Upper lobe of left lung (tissue), 6 donors: Measurements from ENCODE around the gene HDAC7. TPM values are rescaled to one million over a fixed set of nuclear protein-coding genes. Genes with fewer than 3 reads are reported as not detected.

Experiments
- ATAC-seq, 2 donors: fragments of 200-7000 bp; cut with Tn5 transposase; one replicate each; pipeline ENCODE4 v1.9.1; 2022; ENCODE audit warnings: mild to moderate bottlenecking in 2 of 2, moderate library complexity in 2 of 2; ENCODE audit not compliant: low FRiP score in 2 of 2
- DNase-seq, 2 donors: peaks; one replicate each; pipeline ENCODE4 v3.0.0-alpha.2; 2019 to 2020
- H3K27ac ChIP-seq, 4 donors: fragments of 200-600 bp; sonication (generic); one replicate each; pipeline ENCODE4 v1.5.1; 2016 to 2019
- H3K27me3 ChIP-seq, 4 donors: fragments of 200-600 bp; sonication (generic); one replicate each; pipeline ENCODE4 v1.5.1; 2017 to 2019
- H3K36me3 ChIP-seq, 4 donors: fragments of 200-600 bp; sonication (generic); one replicate each; pipeline ENCODE4 v1.5.1; 2016 to 2019
- H3K4me1 ChIP-seq, 4 donors: fragments of 200-600 bp; sonication (generic); one replicate each; pipeline ENCODE4 v1.5.1; 2018 to 2019
- H3K4me3 ChIP-seq, 4 donors: fragments of 200-600 bp; sonication (generic); one replicate each; pipeline ENCODE4 v1.5.1; 2017 to 2019; ENCODE audit warnings: mild to moderate bottlenecking in 2 of 4, moderate library complexity in 1 of 4
- H3K9me3 ChIP-seq, 4 donors: fragments of 200-600 bp; sonication (generic); one replicate each; pipeline ENCODE4 v1.5.1; 2018 to 2019
- CTCF ChIP-seq, 6 experiments: fragments of 450-650 bp in 4 of 6; fragments of 200-600 bp in 2 of 6; sonication (generic) in 2 of 6; IDR thresholded peaks; one replicate each; pipeline ENCODE4 v1.5.1; 2016 to 2019; ENCODE audit warnings: antibody characterized with exemption in 6 of 6
- EP300 ChIP-seq, 4 donors: sonication (generic); formaldehyde crosslinking; IDR thresholded peaks; one replicate each; pipeline ENCODE4 v1.5.1; 2017; ENCODE audit warnings: antibody characterized with exemption in 4 of 4, control low read depth in 2 of 4
- POLR2A ChIP-seq, 4 donors: fragments of 450-650 bp; IDR thresholded peaks; one replicate each; pipeline ENCODE4 v1.5.1; 2016 to 2017; ENCODE audit warnings: antibody characterized with exemption in 4 of 4, mild to moderate bottlenecking in 2 of 4
- POLR2AphosphoS5 ChIP-seq, 2 donors: sonication (generic); formaldehyde crosslinking; IDR thresholded peaks; one replicate each; pipeline ENCODE4 v1.5.1; 2017; ENCODE audit warnings: antibody characterized with exemption in 2 of 2
- WGBS, 2 donors: methylation state at CpG; one replicate each; pipeline ENCODE4 v1.1.5; 2017 to 2018; 5-methylcytosine and 5-hydroxymethylcytosine counted together
- total RNA-seq, 6 donors: library from RNA; depleted of rRNA in 4 of 6; stranded (reverse); fragments of >200 nt in 4 of 6; gene quantifications; one replicate each; pipeline versions ENCODE4 v1.1.0 to v1.2.1, GENCODE V29; 2016 to 2021
- donor health status: DM: no; HTN: no; CAD: no; lungs with moderate emphysema.
- donor health status: DM: no; HTN: yes; CAD: no; lungs with severe emphysema.

The HDAC7 gene
- total RNA-seq, 6 donors from 2014 or later: 66.6 to 164 (median 126) TPM

- TF ChIP-seq POLR2A (IDR thresholded peaks at IDR 0.05) (no peak), EP300 (IDR thresholded peaks at IDR 0.05) (no peak)
- H3K27ac ChIP-seq: peak overlapping the region in 1 of 4 donors; percentile 32
- H3K36me3 ChIP-seq: peaks cover 59 to 100% (median 96%) of the 10 kb centered on the region in 4 donors
Measured at GRCh38 chr12:47791874-47792273, 27.8 kb downstream of the HDAC7 start.

GRCh38 chr12:47791351-47791746 is 28.4 kb downstream of the HDAC7 start:
- Histone ChIP-seq H3K4me3 (no peak overlapping the region), H3K9me3 (no peaks in the 10 kb centered on the region), H3K4me1 (no peaks in the 10 kb centered on the region), H3K27me3 (no peaks in the 10 kb centered on the region), H3K36me3 (peaks cover 57 to 100% (median 96%) of the 10 kb centered on the region in 4 donors), H3K27ac (peak overlapping the region in 2 of 4 donors; percentile 1 to 51)
- TF ChIP-seq POLR2AphosphoS5 (IDR thresholded peaks at IDR 0.05) (no peak), EP300 (IDR thresholded peaks at IDR 0.05) (no peak), POLR2A (IDR thresholded peaks at IDR 0.05) (no peak), CTCF (IDR thresholded peaks at IDR 0.05) (no peak)
- ATAC-seq (no peak), DNase-seq (no peak)
- WGBS, 2 donors: 96 to 97% methylated on average over 10 to 14 of the region's 14 CpGs

More at GRCh38 chr12:47791874-47792273, 27.8 kb downstream of the HDAC7 start:
- H3K27me3 ChIP-seq: no peaks in the 10 kb centered on the region
- no peak overlapping the region for H3K4me3 ChIP-seq
- no peak for ATAC-seq
- no peaks in the 10 kb centered on the region for H3K9me3 ChIP-seq
- no peaks in the 10 kb centered on the region for H3K4me1 ChIP-seq
- WGBS, 2 donors: 94 to 95% methylated on average over 5 to 16 of the region's 16 CpGs
- DNase-seq: no peak

- Histone ChIP-seq H3K36me3 (peaks cover 54 to 100% (median 97%) of the 10 kb centered on the region in 4 donors), H3K4me3 (no peak overlapping the region), H3K9me3 (no peaks in the 10 kb centered on the region), H3K27ac (peak overlapping the region in 2 of 4 donors; percentile 1 to 51), H3K4me1 (no peaks in the 10 kb centered on the region), H3K27me3 (no peaks in the 10 kb centered on the region)
- TF ChIP-seq POLR2A (IDR thresholded peaks at IDR 0.05): no peak
- TF ChIP-seq CTCF (IDR thresholded peaks at IDR 0.05): no peak
- TF ChIP-seq EP300 (IDR thresholded peaks at IDR 0.05): no peak
- TF ChIP-seq POLR2AphosphoS5 (IDR thresholded peaks at IDR 0.05): no peak
- ATAC-seq (no peak), DNase-seq (no peak)
- WGBS, 2 donors: 89 to 92% methylated on average over 14 to 20 of the region's 20 CpGs
Measured at GRCh38 chr12:47790676-47791350, 28.9 kb downstream of the HDAC7 start.

GRCh38 chr12:47789712-47790489 is 29.8 kb downstream of the HDAC7 start:
- H3K4me3 ChIP-seq: no peak overlapping the region
- no peak for TF ChIP-seq CTCF (IDR thresholded peaks at IDR 0.05)
- TF ChIP-seq POLR2AphosphoS5 (IDR thresholded peaks at IDR 0.05): no peak
- TF ChIP-seq POLR2A (IDR thresholded peaks at IDR 0.05): no peak
- no peak for TF ChIP-seq EP300 (IDR thresholded peaks at IDR 0.05)
- no peaks in the 10 kb centered on the region for H3K9me3 ChIP-seq
- no peak for DNase-seq
- no peak for ATAC-seq
- no peaks in the 10 kb centered on the region for H3K27me3 ChIP-seq
- peaks cover 59 to 100% (median 97%) of the 10 kb centered on the region in 4 donors for H3K36me3 ChIP-seq
- H3K4me1 ChIP-seq: no peaks in the 10 kb centered on the region
- H3K27ac ChIP-seq: peak overlapping the region in 1 of 4 donors; percentile 1
- WGBS, 2 donors: 91 to 95% methylated on average over 9 to 21 of the region's 22 CpGs

GRCh38 chr12:47789141-47789540 is 30.6 kb downstream of the HDAC7 start:
- Histone ChIP-seq H3K27me3 (no peaks in the 10 kb centered on the region), H3K4me1 (no peaks in the 10 kb centered on the region), H3K27ac (no peak overlapping the region), H3K4me3 (no peak overlapping the region), H3K9me3 (no peaks in the 10 kb centered on the region), H3K36me3 (peaks cover 59 to 100% (median 97%) of the 10 kb centered on the region in 4 donors)
- WGBS, 2 donors: 89 to 97% methylated on average over 3 to 5 of the region's 5 CpGs
- ATAC-seq (no peak), DNase-seq (no peak)
- TF ChIP-seq CTCF (IDR thresholded peaks at IDR 0.05) (no peak), POLR2AphosphoS5 (IDR thresholded peaks at IDR 0.05) (no peak), POLR2A (IDR thresholded peaks at IDR 0.05) (no peak), EP300 (IDR thresholded peaks at IDR 0.05) (no peak)
